GM18505 (cell line): ENCODE data around the gene GSDMA.
"Not testable (repeated sequence)": the region's sequence is repeated elsewhere in the genome, so short reads cannot be mapped to it uniquely, and the experiment has no call there.

Experiments
- ATAC-seq: cut with Tn5 transposase; IDR thresholded peaks from one replicate; pipeline ENCODE4 v1.9.1; 2021; ENCODE audit not compliant: unreplicated experiment
- POLR2A ChIP-seq: IDR thresholded peaks from 4 replicates; pipeline ENCODE4 v1.6.1; 2011; ENCODE audit warnings: borderline replicate concordance; ENCODE audit not compliant: insufficient read depth, insufficient read length; ENCODE audit errors: extremely low read depth

GSDMA gene

DNA sequence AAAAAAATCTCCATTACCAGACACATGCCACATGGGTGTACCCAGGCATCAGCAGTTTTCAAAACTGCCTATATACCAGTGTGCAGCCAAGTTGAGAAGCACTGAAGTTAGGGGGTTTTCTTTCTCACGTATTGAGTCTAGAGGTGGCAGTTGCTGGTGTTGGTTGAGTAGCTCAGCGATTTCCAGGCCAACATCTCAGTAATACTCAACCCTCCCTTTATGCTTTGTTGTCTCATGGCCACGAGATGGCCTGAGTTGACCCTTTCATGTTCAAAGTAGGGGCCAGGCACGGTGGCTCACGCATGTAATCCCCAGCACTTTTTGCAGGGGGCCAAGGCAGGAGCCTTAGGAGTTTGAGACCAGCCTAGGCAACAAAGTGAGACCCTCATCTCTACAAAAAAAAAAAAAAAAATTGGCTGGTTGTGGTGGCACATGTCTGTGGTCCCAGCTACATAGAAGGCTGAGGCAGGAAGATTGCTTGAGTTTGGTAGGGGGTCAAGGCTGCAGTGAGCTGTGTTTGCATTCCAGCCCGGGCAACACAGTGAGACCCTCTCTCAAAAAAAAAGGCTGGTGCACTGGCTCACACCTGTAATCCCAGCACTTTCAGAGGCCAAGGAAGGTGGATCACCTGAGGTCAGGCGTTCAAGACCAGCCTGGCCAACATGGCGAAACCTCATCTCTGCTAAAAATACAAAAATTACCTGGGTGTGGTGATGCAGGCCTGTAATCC lies 24.5 kb upstream of the GSDMA start:
- TF ChIP-seq POLR2A = no peak
- ATAC-seq = no peak

DNA sequence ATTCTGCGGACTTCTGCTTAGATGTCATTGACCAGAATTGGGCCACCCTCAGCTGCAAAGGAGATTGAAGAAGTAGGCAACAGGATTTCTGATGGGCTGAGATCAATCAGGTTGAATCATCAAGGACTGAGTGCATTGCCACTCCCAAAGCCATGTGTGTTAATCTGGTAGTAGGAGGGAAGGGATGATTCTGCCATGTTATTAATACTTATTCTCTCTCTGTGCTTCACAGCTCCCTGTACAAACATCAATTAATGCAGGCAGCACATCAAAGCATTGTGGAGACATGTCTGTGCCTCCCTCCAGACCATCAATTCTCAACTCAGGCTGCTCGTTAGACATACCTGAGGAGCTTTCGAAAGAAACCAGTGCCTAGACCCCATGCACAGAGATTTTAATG lies 23.7 kb upstream of the GSDMA start:
- no peak for TF ChIP-seq POLR2A
- ATAC-seq = no peak

DNA sequence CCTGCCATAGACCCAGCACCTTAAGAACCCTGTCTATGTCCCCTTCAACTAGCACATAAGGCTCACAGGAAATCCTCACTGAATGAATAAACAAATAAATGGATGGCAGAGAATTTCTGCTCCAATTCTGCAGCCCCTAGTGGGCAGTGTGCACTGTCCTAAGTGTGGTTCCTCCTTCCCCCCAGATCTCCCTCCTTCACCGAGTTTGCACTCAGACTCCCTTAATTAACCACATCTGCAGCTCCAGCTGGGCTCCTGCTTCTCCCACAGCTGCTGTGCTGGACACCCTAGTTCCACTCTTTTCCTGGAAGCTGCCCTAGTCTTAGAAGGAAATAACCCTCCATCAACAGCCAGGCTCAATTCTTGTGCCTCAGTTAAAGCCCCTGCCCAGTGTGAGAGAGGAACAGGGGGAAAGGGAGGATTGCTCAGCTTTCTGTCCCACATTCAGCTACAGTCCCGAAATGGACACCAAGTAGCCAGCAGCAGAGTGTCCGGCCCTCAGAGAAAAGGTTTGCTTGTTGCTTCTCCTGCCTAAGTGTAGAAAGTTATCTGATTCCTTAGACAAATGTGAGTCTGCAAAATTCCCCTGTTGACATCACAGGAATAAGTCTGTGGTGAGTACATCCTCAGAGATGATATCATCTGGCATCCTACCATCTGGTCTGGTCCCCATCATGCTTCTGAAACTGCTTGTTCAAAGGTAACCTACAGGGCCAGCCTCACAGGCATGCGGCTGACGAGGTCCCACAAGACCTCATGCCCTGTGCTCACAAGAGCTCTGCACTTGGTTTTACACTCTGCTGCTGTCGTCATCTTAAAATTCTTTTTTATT lies 23.0 kb upstream of the GSDMA start:
- TF ChIP-seq POLR2A = no peak
- no peak for ATAC-seq

DNA sequence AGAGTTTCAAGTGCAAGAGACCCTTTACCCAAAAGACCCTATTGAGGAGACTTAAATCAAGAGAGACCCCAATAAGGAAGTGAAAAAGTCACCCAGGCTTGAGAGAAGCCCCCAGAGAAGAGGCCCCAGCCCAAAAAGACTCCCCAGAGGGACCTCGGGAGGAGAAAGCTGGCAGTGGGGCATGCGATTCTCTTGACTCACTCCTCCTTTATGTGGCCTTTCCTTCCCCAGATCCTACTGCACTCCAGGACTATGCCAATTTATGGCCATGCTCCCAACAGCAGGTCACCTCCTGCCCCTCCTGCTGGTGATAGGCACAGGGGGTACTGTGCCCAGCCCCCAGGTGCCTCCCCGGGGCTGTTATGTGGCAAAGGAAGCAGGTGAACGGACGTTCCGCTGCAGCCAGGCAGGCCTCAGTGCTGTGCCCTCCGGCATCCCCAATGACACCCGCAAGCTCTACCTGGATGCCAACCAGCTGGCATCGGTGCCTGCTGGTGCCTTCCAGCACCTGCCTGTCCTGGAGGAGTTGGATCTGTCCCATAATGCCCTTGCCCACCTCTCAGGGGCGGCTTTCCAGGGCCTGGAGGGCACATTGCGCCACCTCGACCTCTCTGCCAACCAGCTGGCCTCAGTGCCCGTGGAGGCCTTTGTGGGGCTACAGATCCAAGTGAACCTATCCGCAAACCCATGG lies 19.0 kb upstream of the GSDMA start:
- TF ChIP-seq POLR2A = no peak
- no peak for ATAC-seq

DNA sequence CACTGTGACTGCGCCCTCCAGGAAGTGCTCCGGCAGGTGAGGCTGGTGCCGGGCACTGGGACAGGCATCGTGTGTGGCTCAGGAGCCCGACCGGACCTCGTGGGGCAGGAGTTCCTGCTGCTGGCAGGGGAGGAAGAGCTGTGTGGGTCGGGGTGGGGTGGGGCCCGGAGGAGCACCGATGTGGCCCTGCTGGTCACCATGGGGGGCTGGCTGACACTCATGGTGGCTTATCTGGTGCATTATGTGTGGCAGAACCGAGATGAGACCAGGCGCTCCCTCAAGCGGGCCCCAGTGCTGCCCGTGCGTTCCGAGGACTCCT lies 18.5 kb upstream of the GSDMA start:
- TF ChIP-seq POLR2A = no peak
- ATAC-seq = no peak

DNA sequence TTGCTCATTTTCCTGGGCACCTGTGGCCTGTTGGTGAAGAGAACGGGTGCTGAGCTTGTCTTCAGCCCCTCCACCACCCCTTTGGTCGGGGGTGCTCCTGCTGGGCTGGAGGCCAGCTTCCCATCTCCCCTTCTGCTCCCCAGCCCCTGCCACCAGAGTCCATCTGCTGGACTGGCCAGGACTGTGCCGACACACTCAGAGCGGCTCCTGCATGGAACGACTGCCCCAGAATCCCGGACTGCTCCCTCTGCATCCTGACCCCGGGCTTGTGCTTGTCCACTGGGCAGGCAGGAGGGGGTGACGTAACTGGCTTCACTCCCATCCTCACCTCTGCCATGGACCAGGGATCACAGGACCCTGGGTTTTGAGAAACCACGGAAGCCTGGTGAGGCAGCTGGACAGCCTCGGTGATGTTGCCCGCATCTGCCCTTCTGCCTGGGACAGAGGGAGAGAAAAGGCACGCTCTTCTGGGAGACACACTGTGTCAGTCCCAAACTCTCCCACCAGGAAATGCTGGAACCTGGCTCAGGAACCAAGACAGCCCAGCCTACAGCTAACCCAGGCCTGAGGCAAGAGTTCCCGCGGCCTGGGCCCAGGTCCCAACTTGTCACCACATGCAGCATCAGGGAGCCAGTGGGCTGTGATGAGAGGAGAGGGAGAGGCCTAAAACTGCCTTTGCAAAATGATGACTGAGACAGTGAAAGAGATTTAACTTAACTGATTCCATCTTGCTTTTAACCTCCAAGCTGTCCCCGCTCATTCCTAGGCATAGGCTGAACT lies 16.1 kb upstream of the GSDMA start:
- no peak for ATAC-seq
- TF ChIP-seq POLR2A = no peak

DNA sequence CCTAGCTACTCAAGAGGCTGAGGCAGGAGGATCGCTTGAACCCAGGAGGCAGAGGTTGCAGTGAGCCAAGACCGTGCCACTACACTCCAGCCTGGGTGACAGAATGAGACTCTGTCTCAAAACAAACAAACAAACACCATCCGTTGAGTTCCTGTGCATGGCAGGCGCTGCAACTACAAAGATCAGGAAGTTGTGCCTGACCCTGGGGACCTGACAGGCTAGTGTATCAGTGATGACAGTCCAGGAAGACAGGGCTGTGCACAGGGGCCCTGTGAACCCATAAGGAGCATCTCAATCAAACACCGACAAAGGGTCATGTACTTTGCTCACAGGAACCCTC lies 14.3 kb upstream of the GSDMA start:
- ATAC-seq = not testable (repeated sequence)

DNA sequence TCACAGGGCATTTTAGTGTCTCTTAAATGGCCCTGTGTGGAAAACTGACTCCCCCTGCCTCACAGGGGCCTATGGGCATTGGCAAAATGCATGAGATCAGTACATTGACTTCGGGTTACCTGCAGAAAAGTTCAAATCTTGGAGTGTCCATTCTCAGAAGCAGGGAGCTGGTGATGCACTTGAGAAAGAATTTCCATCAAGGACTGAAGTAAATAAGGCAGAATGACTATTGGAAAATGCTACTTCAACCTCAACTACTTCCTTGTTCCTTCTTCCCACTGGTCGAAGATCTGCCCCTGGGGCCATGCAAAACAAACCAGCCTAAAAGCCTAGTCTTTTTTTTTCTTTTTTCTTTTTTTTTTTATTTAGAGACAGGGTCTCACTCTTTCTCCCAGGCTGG lies 13.8 kb upstream of the GSDMA start:
- TF ChIP-seq POLR2A = no peak
- ATAC-seq = no peak

DNA sequence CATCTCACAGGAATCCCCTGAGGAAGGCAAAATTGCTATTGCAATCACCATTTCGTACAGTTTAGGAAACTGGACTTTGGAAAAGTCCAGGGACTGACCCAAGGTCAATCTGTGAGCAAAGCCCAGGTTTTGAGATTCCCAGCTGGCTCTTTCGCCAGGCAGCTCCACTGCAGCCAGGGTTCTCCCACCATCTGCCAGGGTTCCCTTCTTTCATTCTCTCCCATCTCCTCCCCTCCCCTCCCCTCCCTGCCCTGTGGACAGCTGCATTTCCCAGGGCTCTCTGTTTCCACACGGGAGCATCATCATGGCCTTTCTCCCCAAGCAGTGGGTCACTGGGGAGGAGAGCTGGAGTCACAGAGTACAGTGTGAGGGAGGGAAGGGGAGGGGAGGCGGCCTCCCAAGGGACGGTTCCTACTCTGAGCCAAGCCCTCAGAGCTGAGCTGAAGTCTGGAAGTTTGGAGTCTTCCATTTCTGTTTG lies 11.9 kb upstream of the GSDMA start:
- no peak for ATAC-seq
- TF ChIP-seq POLR2A = no peak

DNA sequence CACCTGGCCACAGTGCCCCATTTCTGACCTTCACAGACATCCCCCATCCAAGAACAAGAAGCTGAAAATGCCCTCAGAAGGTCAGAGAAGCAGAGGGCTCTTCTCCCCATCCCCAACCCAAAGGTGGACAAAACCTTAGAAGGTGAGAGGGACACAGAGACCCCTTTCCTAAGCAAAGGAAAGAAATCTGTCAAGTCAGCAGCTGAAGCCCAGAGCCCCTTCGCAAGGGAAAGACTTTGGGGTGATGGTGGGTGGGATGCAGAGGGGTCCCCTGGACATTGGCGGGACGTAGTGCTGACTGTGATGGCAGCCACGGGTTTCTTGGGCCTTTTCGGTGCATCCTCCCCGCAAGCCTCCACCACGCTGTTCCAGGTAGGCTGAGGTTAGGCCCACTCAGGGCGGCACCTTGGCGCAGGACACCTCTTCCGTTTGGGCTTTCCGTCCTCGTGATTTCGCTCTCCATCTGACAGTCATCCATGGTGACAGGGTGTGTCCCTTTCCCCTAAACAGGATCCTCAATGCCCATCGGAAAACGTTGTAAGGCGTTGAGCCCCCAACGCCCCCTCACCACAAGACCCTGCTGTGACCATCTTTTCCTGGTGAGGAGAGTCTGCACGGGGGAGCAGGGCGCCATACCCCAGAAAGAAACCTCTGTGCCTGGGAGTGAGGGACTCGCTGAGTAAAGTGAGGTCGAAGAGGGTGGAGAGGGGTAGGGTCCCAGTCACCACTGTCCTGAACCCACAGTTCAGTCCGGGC lies 10.7 kb upstream of the GSDMA start:
- TF ChIP-seq POLR2A = no peak

DNA sequence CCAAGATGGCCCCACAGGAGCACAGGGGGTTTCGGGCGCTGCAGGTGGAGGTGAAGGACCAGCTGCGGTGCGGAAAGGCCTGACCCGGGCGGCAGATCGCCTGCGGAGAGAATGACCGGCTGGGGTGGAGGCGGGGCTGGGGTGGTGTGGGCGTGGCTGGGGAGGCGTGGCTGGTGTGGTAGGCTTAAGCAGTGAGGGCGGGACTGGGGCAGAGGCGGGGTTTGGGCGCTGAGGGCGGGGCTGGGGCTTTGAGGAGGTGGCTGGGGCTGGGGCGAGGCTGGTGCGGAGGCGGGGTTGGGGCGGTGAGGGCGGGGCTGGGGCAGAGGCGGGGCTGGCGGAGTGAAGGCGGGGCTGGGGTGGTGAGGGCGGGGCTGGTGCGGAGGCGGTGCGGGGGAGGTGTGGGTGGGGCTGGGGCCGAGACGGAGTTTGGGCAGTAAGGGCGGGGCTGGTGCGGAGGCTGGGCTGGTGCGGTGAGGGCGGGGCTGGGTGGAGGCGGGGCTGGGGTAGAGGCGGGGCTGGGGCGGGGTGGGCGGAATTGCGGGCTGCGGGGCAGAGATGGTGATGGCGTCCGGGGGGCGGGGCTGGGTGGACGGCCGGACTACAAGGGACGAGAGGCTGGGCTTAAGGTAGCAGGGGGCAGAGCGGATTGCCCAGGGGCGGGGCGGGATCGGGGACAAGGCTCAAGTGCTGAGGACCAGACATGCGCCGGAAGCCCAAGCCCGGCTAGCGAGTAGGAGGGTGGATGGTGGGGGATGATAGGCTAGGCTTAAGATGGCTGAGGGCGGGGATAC lies 9.9 kb upstream of the GSDMA start:
- peak; percentile 62 for TF ChIP-seq POLR2A
- ATAC-seq = peak; percentile 72

More for the DNA sequence above, 10.7 kb upstream of the GSDMA start:
- ATAC-seq = peak; percentile 23

DNA sequence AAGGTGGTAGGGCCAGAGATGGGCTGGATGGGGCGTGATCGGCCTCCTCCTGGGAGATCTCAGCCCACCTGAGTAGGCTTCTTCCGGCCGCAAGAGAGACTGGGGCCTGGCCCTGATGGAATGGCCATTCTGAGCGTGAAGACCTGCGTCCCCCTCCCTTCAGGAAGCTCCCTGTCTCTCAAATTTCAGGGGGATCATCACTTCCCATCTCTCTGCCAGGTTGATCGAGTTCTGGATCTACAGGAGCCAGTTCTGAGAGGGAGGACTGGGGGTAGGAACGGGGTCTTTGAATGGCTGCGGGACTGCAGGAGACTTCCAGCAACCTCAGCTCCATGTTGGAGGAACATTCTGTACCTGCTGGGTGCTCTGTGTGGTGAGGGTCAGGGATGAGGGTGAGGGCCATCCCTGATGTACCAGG lies 9.3 kb upstream of the GSDMA start:
- ATAC-seq = no peak
- no peak for TF ChIP-seq POLR2A

DNA sequence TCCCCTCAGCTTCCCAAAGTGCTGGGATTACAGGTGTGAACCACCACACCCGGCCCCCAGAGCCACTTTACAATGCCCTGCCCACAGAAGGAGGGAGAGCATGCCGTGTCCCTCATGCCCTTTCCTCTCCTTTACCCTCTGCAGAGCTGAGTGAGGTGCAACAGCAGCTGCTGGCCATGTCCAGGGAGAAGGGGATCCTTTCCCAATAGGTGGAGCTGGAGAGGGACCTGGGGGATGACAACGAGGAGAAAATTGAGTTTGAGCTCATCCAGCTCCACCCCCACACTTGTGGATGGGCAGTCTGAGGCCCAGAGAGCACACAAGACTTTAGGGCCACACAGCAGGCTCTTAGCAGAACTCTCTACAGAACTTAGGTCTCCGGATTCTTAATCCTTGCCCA lies 7.9 kb upstream of the GSDMA start:
- no peak for ATAC-seq
- TF ChIP-seq POLR2A = no peak
